GM12892 (cell line): ENCODE results near the gene HGS.

ENCODE experiments used
- POLR2A ChIP-seq: IDR thresholded peaks from 2 replicates; pipeline ENCODE4 v1.6.1; 2011; ENCODE audit warnings: low read depth, low read length, control low read depth
- POLR2AphosphoS5 ChIP-seq: IDR thresholded peaks from 2 replicates; pipeline ENCODE4 v1.6.1; 2011; ENCODE audit warnings: low read depth, low read length, control low read depth
- TAF1 ChIP-seq: IDR thresholded peaks from 2 replicates; pipeline ENCODE4 v1.6.1; 2011; ENCODE audit warnings: low read depth, mild to moderate bottlenecking, control low read depth, low read length, borderline replicate concordance

GRCh38 chr17:81676906-81677305 lies 6.9 kb upstream of the HGS start:
- no peak for TF ChIP-seq POLR2A
- no peak for TF ChIP-seq TAF1
- TF ChIP-seq POLR2AphosphoS5 = no peak
